HEK293 (cell line): ENCODE measurements around the gene COG1.

Experiments used
- CTCF ChIA-PET: fragments of 350-600 bp; formaldehyde crosslinking; extraction: SDS; loops from one replicate; lab custom pipeline; 2021; ENCODE audit warnings: antibody characterized with exemption; lab: Yijun Ruan, JAX
- POLR2A ChIA-PET: fragments of 300-600 bp; formaldehyde crosslinking; extraction: SDS; loops from one replicate; lab custom pipeline; 2020; ENCODE audit warnings: antibody characterized with exemption, inconsistent platforms; lab: Yijun Ruan, JAX
- H3K27ac ChIP-seq: fragments of 200-500 bp; sonication (Bioruptor generic); 2 replicates; pipeline ENCODE4 v1.5.1; 2014; ENCODE audit warnings: low read depth, low read length, control low read depth, inconsistent platforms; ENCODE audit errors: extremely low read depth
- H3K36me3 ChIP-seq, 2 experiments: fragments of 200-500 bp in 1 of 2; sonication (Bioruptor generic) in 1 of 2; 1 replicate in 1 of 2; 2 replicates in 1 of 2; pipeline ENCODE4 v1.5.1; 2014 to 2017; ENCODE audit warnings: inconsistent platforms in 2 of 2, low read length in 2 of 2; ENCODE audit not compliant: control insufficient read depth in 2 of 2, insufficient read depth in 1 of 2
- H3K4me1 ChIP-seq: fragments of 200-500 bp; sonication (Bioruptor generic); 2 replicates; pipeline ENCODE4 v1.5.1; 2014; ENCODE audit warnings: mild to moderate bottlenecking, low read length, inconsistent platforms; ENCODE audit not compliant: control insufficient read depth, insufficient read depth
- H3K4me3 ChIP-seq: 2 replicates; pipeline ENCODE4 v1.5.1; 2011; ENCODE audit warnings: low read depth, mild to moderate bottlenecking, control low read depth, low read length, moderate library complexity
- H3K9me3 ChIP-seq: fragments of 200-500 bp; sonication (Bioruptor generic); 2 replicates; pipeline ENCODE4 v1.5.1; 2014; ENCODE audit warnings: low read depth, low read length, inconsistent platforms; ENCODE audit not compliant: control insufficient read depth, insufficient read depth
- GLIS1 ChIP-seq: fragments of 450-650 bp; formaldehyde crosslinking; IDR thresholded peaks from 2 replicates; pipeline ENCODE4 v1.5.1; 2016; ENCODE audit warnings: missing biosample characterization, missing genetic modification characterization
- KLF1 ChIP-seq: fragments of 450-650 bp; formaldehyde crosslinking; IDR thresholded peaks from 2 replicates; pipeline ENCODE4 v1.5.1; 2016; ENCODE audit warnings: missing biosample characterization, missing genetic modification characterization
- KLF16 ChIP-seq: fragments of 450-650 bp; formaldehyde crosslinking; IDR thresholded peaks from 2 replicates; pipeline ENCODE4 v1.5.1; 2017; ENCODE audit warnings: missing biosample characterization, missing genetic modification characterization
- KLF17 ChIP-seq: fragments of 450-650 bp; formaldehyde crosslinking; IDR thresholded peaks from 2 replicates; pipeline ENCODE4 v1.5.1; 2016; ENCODE audit warnings: missing biosample characterization, missing genetic modification characterization
- RBAK ChIP-seq: fragments of 450-650 bp; formaldehyde crosslinking; IDR thresholded peaks from 2 replicates; pipeline ENCODE4 v1.5.1; 2016; ENCODE audit warnings: missing biosample characterization, missing genetic modification characterization
- SETDB1 ChIP-seq: IDR thresholded peaks from one replicate; pipeline ENCODE4 v1.6.1; 2017; ENCODE audit warnings: mild to moderate bottlenecking, low read length, moderate library complexity, mixed read lengths; ENCODE audit not compliant: insufficient read length
- ZBTB17 ChIP-seq: fragments of 450-650 bp; formaldehyde crosslinking; IDR thresholded peaks from 2 replicates; pipeline ENCODE4 v1.5.1; 2016; ENCODE audit warnings: missing biosample characterization, missing genetic modification characterization
- ZBTB26 ChIP-seq: fragments of 450-650 bp; formaldehyde crosslinking; optimal IDR thresholded peaks from 2 replicates; pipeline ENCODE3; 2016; ENCODE audit warnings: missing biosample characterization, mild to moderate bottlenecking, missing genetic modification characterization
- ZBTB48 ChIP-seq: fragments of 450-650 bp; formaldehyde crosslinking; IDR thresholded peaks from 2 replicates; pipeline ENCODE4 v1.5.1; 2016; ENCODE audit warnings: missing biosample characterization, missing genetic modification characterization
- ZEB2 ChIP-seq: fragments of 450-650 bp; formaldehyde crosslinking; IDR thresholded peaks from 2 replicates; pipeline ENCODE4 v1.5.1; 2016; ENCODE audit warnings: missing biosample characterization, missing genetic modification characterization
- ZNF114 ChIP-seq: fragments of 450-650 bp; formaldehyde crosslinking; IDR thresholded peaks from 2 replicates; pipeline ENCODE4 v1.5.0; 2017; ENCODE audit warnings: missing biosample characterization, missing genetic modification characterization
- ZNF121 ChIP-seq: fragments of 450-650 bp; formaldehyde crosslinking; IDR thresholded peaks from 2 replicates; pipeline ENCODE4 v1.5.1; 2016; ENCODE audit warnings: missing biosample characterization, missing genetic modification characterization
- ZNF133 ChIP-seq: fragments of 450-650 bp; formaldehyde crosslinking; IDR thresholded peaks from 2 replicates; pipeline ENCODE4 v1.5.1; 2016; ENCODE audit warnings: missing biosample characterization, missing genetic modification characterization
- ZNF174 ChIP-seq: fragments of 450-650 bp; formaldehyde crosslinking; IDR thresholded peaks from 2 replicates; pipeline ENCODE4 v1.5.0; 2017; ENCODE audit warnings: missing biosample characterization, mild to moderate bottlenecking, missing genetic modification characterization
- ZNF335 ChIP-seq: fragments of 450-650 bp; formaldehyde crosslinking; conservative IDR thresholded peaks from 2 replicates; pipeline ENCODE4 v1.5.1; 2016; ENCODE audit warnings: missing biosample characterization, missing genetic modification characterization
- ZNF341 ChIP-seq: fragments of 450-650 bp; formaldehyde crosslinking; IDR thresholded peaks from 2 replicates; pipeline ENCODE4; 2016; ENCODE audit warnings: low read depth, missing biosample characterization, missing genetic modification characterization
- ZNF423 ChIP-seq: fragments of 450-650 bp; formaldehyde crosslinking; IDR thresholded peaks from 2 replicates; pipeline ENCODE4 v1.5.1; 2016; ENCODE audit warnings: missing biosample characterization, missing genetic modification characterization
- ZNF747 ChIP-seq: fragments of 450-650 bp; formaldehyde crosslinking; IDR thresholded peaks from 2 replicates; pipeline ENCODE4 v1.5.1; 2016; ENCODE audit warnings: missing biosample characterization, missing genetic modification characterization
- ZNF768 ChIP-seq: fragments of 450-650 bp; formaldehyde crosslinking; IDR thresholded peaks from 2 replicates; pipeline ENCODE4 v1.5.1; 2018; ENCODE audit warnings: missing biosample characterization, mild to moderate bottlenecking, missing genetic modification characterization
- ZSCAN23 ChIP-seq: fragments of 450-650 bp; formaldehyde crosslinking; IDR thresholded peaks from 2 replicates; pipeline ENCODE4 v1.5.1; 2016; ENCODE audit warnings: missing biosample characterization, missing genetic modification characterization

COG1 gene

GRCh38 chr17:73170324-73170723 lies 22.5 kb upstream of the COG1 start:
- TF ChIP-seq ZNF341 (tag by site-specific recombination) (no peak), ZBTB17 (tag by site-specific recombination) (peak; percentile 46; the same call in 1 of the 2 replicates), SETDB1 (no peak), ZNF114 (tag by site-specific recombination) (no peak), KLF17 (tag by site-specific recombination) (no peak)
- TF ChIP-seq, all 188 proteins: peak for 1
- H3K9me3 ChIP-seq = no peaks in the 10 kb centered on the region
- POLR2A ChIA-PET = no interaction called here
- H3K4me3 ChIP-seq = no peak overlapping the region
- H3K27ac ChIP-seq = no peak overlapping the region
- H3K4me1 ChIP-seq = no peaks in the 10 kb centered on the region
- no peaks in the 10 kb centered on the region for H3K36me3 ChIP-seq
- CTCF ChIA-PET = interaction anchor here (0.7 to 2.0 kb wide), 4 partner anchors 9 to 443 kb away, joined by 3 to 7 read pairs (median 4); no protein-coding TSS in a partner anchor

GRCh38 chr17:73172252-73172651 lies 20.6 kb upstream of the COG1 start:
- Histone ChIP-seq H3K27ac (no peak overlapping the region), H3K4me3 (no peak overlapping the region), H3K9me3 (no peaks in the 10 kb centered on the region), H3K4me1 (no peaks in the 10 kb centered on the region), H3K36me3 (no peaks in the 10 kb centered on the region)
- ChIA-PET POLR2A (no interaction called here), CTCF (interaction anchor here (0.6 to 0.8 kb wide), 3 partner anchors 23 to 615 kb away, joined by 3 to 6 read pairs (median 3); no protein-coding TSS in a partner anchor)
- TF ChIP-seq ZNF747 (tag by site-specific recombination) (no peak), RBAK (no peak), ZNF133 (tag by site-specific recombination) (no peak), ZBTB17 (tag by site-specific recombination) (no peak), GLIS1 (tag by site-specific recombination) (no peak), ZBTB26 (tag by site-specific recombination) (no peak), ZBTB48 (tag by site-specific recombination) (no peak), ZNF768 (tag by site-specific recombination) (no peak), ZSCAN23 (tag by site-specific recombination) (no peak), ZNF174 (no peak)

GRCh38 chr17:73174126-73174525 lies 18.7 kb upstream of the COG1 start:
- H3K36me3 ChIP-seq = no peaks in the 10 kb centered on the region
- no peak overlapping the region for H3K4me3 ChIP-seq
- ChIA-PET POLR2A (no interaction called here), CTCF (interaction anchor here (0.8 to 1.5 kb wide), 5 partner anchors 9 to 617 kb away, joined by 3 to 8 read pairs (median 3); partner anchors contain the start of gene SSTR2)
- TF ChIP-seq ZNF121 (tag by site-specific recombination) (no peak), ZEB2 (tag by site-specific recombination) (no peak), ZNF423 (tag by site-specific recombination) (no peak), ZNF335 (tag by site-specific recombination) (no peak), KLF1 (no peak), KLF16 (tag by site-specific recombination) (no peak)
- no peaks in the 10 kb centered on the region for H3K9me3 ChIP-seq
- H3K4me1 ChIP-seq = no peaks in the 10 kb centered on the region
- H3K27ac ChIP-seq = no peak overlapping the region
